HCT116 (cell line): ENCODE results near the gene SLC17A1. TPM values are rescaled to one million over a fixed set of nuclear protein-coding genes. Genes with fewer than 3 reads are reported as not detected.

Experiments
- ATAC-seq: fragments of 200-7000 bp; cut with Tn5 transposase; 2 replicates; pipeline ENCODE4 v1.9.1; 2020; ENCODE audit warnings: mild to moderate bottlenecking, moderate library complexity
- BruUV-seq: library from RNA; stranded (reverse); fragments of 400-500 nt; replicated peaks from 2 replicates; lab custom pipeline; 2021; lab: Mats Ljungman, UMichigan
- CTCF ChIA-PET: fragments of 300-600 bp; sonication (Branson Sonifier 250); formaldehyde crosslinking; loops from one replicate; lab custom pipeline; 2021; ENCODE audit warnings: antibody characterized with exemption; lab: Charles Lee
- POLR2A ChIA-PET: fragments of 300-600, 350-600 bp; sonication (Branson Sonifier 250); formaldehyde crosslinking; loops from one replicate; lab custom pipeline; 2021; ENCODE audit warnings: antibody characterized with exemption; lab: Charles Lee
- RAD21 ChIA-PET, 2 experiments: fragments of 300-600 bp; sonication (Branson Sonifier 250); formaldehyde crosslinking; loops; one replicate each; lab custom pipeline; 2023; ENCODE audit warnings: low total read pairs in 2 of 2; ENCODE audit not compliant: uncharacterized antibody in 2 of 2, unreplicated experiment in 2 of 2, low non-redundant PET in 1 of 2; lab: Charles Lee
- DNase-seq: peaks from one replicate; pipeline ENCODE4 v3.0.0-alpha.2; 2010; ENCODE audit warnings: low read depth, low spot score
- H2AFZ ChIP-seq: fragments of 200-600 bp; shearing (Covaris generic), sonication (generic); 2 replicates; pipeline ENCODE4 v1.6.1; 2017; ENCODE audit warnings: low read depth, mixed run types, mixed read lengths, antibody characterized with exemption, low read length; ENCODE audit not compliant: poor library complexity, severe bottlenecking
- H3K27ac ChIP-seq: 2 replicates; pipeline ENCODE4 v1.5.1; 2012; ENCODE audit warnings: low read depth, low read length
- H3K27me3 ChIP-seq: fragments of 200-600 bp; sonication (generic); 2 replicates; pipeline ENCODE4 v1.6.1; 2016; ENCODE audit warnings: mixed run types, low read length, mixed read lengths; ENCODE audit not compliant: insufficient read depth
- H3K36me3 ChIP-seq, 2 experiments: fragments of 200-500 bp in 1 of 2; fragments of 200-600 bp in 1 of 2; sonication (Bioruptor generic) in 1 of 2; sonication (generic) in 1 of 2; 2 replicates each; pipeline versions ENCODE4 v1.5.1 to v1.6.1; 2014 to 2016; ENCODE audit warnings: low read length in 2 of 2, inconsistent platforms in 1 of 2, mixed read lengths in 1 of 2, mixed run types in 1 of 2; ENCODE audit not compliant: insufficient read depth in 2 of 2, control insufficient read depth in 1 of 2
- H3K4me1 ChIP-seq, 2 experiments: fragments of 200-600 bp in 1 of 2; sonication (generic) in 1 of 2; 2 replicates each; pipeline versions ENCODE4 v1.5.1 to v1.6.1; 2012 to 2017; ENCODE audit warnings: low read length in 2 of 2, inconsistent platforms in 1 of 2, mild to moderate bottlenecking in 1 of 2, mixed read lengths in 1 of 2, mixed run types in 1 of 2, moderate library complexity in 1 of 2; ENCODE audit not compliant: insufficient read depth in 2 of 2, control insufficient read depth in 1 of 2
- H3K4me2 ChIP-seq: fragments of 200-600 bp; sonication (generic); 2 replicates; pipeline ENCODE4 v1.6.1; 2017; ENCODE audit warnings: mixed run types, low read length, mixed read lengths
- H3K4me3 ChIP-seq, 2 experiments: fragments of 200-600 bp in 1 of 2; sonication (generic) in 1 of 2; replicated peaks in 1 of 2; 2 replicates each; pipeline ENCODE4 v1.5.1; 2011 to 2016; ENCODE audit warnings: low read length in 2 of 2, control low read depth in 1 of 2, low read depth in 1 of 2, mild to moderate bottlenecking in 1 of 2, mixed read lengths in 1 of 2, mixed run types in 1 of 2
- H3K79me2 ChIP-seq: fragments of 200-600 bp; sonication (generic); 2 replicates; pipeline ENCODE4 v1.6.1; 2017; ENCODE audit warnings: mild to moderate bottlenecking, mixed run types, low read length, moderate library complexity, mixed read lengths; ENCODE audit not compliant: insufficient read depth
- H3K9ac ChIP-seq: fragments of 200-600 bp; sonication (generic); 2 replicates; pipeline ENCODE4 v1.6.1; 2016; ENCODE audit warnings: low read length, mixed read lengths
- H3K9me2 ChIP-seq: fragments of 200-600 bp; sonication (generic), shearing (Covaris generic); 2 replicates; pipeline ENCODE4 v1.6.1; 2017; ENCODE audit warnings: mixed run types, mild to moderate bottlenecking, moderate library complexity; ENCODE audit not compliant: insufficient read depth
- H3K9me3 ChIP-seq, 2 experiments: fragments of 200-500 bp in 1 of 2; fragments of 200-600 bp in 1 of 2; sonication (Bioruptor generic) in 1 of 2; sonication (generic) in 1 of 2; 2 replicates each; pipeline ENCODE4 v1.6.1; 2014 to 2017; ENCODE audit warnings: low read length in 2 of 2, mixed read lengths in 2 of 2, inconsistent platforms in 1 of 2, low read depth in 1 of 2, mild to moderate bottlenecking in 1 of 2, mixed run types in 1 of 2, moderate library complexity in 1 of 2; ENCODE audit not compliant: control insufficient read depth in 1 of 2, insufficient read depth in 1 of 2
- H4K20me1 ChIP-seq: fragments of 200-600 bp; sonication (generic), shearing (Covaris generic); 2 replicates; pipeline ENCODE4 v1.6.1; 2017; ENCODE audit warnings: mixed run types, mild to moderate bottlenecking, moderate library complexity; ENCODE audit not compliant: insufficient read depth
- ATF3 ChIP-seq: IDR thresholded peaks from 2 replicates; pipeline ENCODE4 v1.6.1; 2012
- CBX3 ChIP-seq: IDR thresholded peaks from 2 replicates; pipeline ENCODE4 v1.6.1; 2012; ENCODE audit warnings: low read depth
- CEBPB ChIP-seq: IDR thresholded peaks from 2 replicates; pipeline ENCODE4 v1.6.1; 2012; ENCODE audit warnings: low read depth
- CTCF ChIP-seq, 3 experiments: fragments of 200-600 bp in 1 of 3; sonication (generic) in 1 of 3; IDR thresholded peaks in 2 of 3; conservative IDR thresholded peaks in 1 of 3; 2 replicates each; pipeline ENCODE4 v1.5.1; 2012 to 2017; ENCODE audit warnings: low read depth in 2 of 3, low read length in 2 of 3, antibody characterized with exemption in 1 of 3, borderline replicate concordance in 1 of 3, control low read depth in 1 of 3, mild to moderate bottlenecking in 1 of 3, mixed read lengths in 1 of 3, mixed run types in 1 of 3, moderate library complexity in 1 of 3; ENCODE audit not compliant: insufficient read depth in 1 of 3
- EGR1 ChIP-seq: IDR thresholded peaks from 2 replicates; pipeline ENCODE4 v1.6.1; 2012; ENCODE audit warnings: low read depth
- ELF1 ChIP-seq: IDR thresholded peaks from 2 replicates; pipeline ENCODE4 v1.6.1; 2012; ENCODE audit warnings: low read depth, borderline replicate concordance
- FOSL1 ChIP-seq: IDR thresholded peaks from 2 replicates; pipeline ENCODE4 v1.6.1; 2012; ENCODE audit warnings: low read depth
- MAX ChIP-seq: IDR thresholded peaks from 2 replicates; pipeline ENCODE4 v1.6.1; 2012
- POLR2AphosphoS5 ChIP-seq: IDR thresholded peaks from 2 replicates; pipeline ENCODE4 v1.6.1; 2011; ENCODE audit warnings: mild to moderate bottlenecking, low read depth, low read length, moderate library complexity
- RAD21 ChIP-seq: IDR thresholded peaks from 2 replicates; pipeline ENCODE4 v1.6.1; 2012; ENCODE audit warnings: low read depth, mild to moderate bottlenecking
- REST ChIP-seq: IDR thresholded peaks from 2 replicates; pipeline ENCODE4 v1.6.1; 2012; ENCODE audit warnings: low read depth
- SP1 ChIP-seq: IDR thresholded peaks from 2 replicates; pipeline ENCODE4 v1.6.1; 2012; ENCODE audit warnings: low read depth
- SRF ChIP-seq: IDR thresholded peaks from 2 replicates; pipeline ENCODE4 v1.6.1; 2012; ENCODE audit warnings: low read depth
- TCF7L2 ChIP-seq: IDR thresholded peaks from 2 replicates; pipeline ENCODE4 v1.7.0; 2011; ENCODE audit warnings: borderline replicate concordance, inconsistent platforms; ENCODE audit not compliant: insufficient read depth, insufficient read length; ENCODE audit errors: extremely low read depth
- YY1 ChIP-seq: IDR thresholded peaks from 2 replicates; pipeline ENCODE4 v1.6.1; 2011; ENCODE audit warnings: low read length, low read depth, moderate library complexity, mild to moderate bottlenecking; ENCODE audit not compliant: insufficient replicate concordance; ENCODE audit errors: extremely low read depth
- ZFX ChIP-seq: fragments of 450-650 bp; IDR thresholded peaks from 2 replicates; pipeline ENCODE4 v1.6.1; 2017
- ZNF274 ChIP-seq: fragments of 200-500 bp; sonication (Bioruptor generic); IDR thresholded peaks from 2 replicates; pipeline ENCODE4 v1.6.1; 2014; ENCODE audit warnings: mild to moderate bottlenecking, low read depth, low read length, inconsistent platforms
- intact Hi-C: fragments of 100-400 bp; cut with micrococcal nuclease; formaldehyde crosslinking; loops from 2 replicates; pipeline ENCODE4 v1.10.0; 2022
- total RNA-seq: library from RNA; stranded (reverse); gene quantifications from one replicate; pipeline ENCODE4 v1.2.1, GENCODE V29; 2021; ENCODE audit not compliant: unreplicated experiment

Gene SLC17A1
- total RNA-seq, 1 experiment from 2014 or later: not detected

GRCh38 chr6:25852756-25853155 lies 20.9 kb upstream of the SLC17A1 start:
- RAD21 ChIA-PET: no interaction called here
- no peaks in the 10 kb centered on the region for H3K4me1 ChIP-seq
- ATAC-seq (no peak), DNase-seq (no peak)
- H4K20me1 ChIP-seq: no peaks in the 10 kb centered on the region
- no peaks in the 10 kb centered on the region for H3K36me3 ChIP-seq
- no peak overlapping the region for H3K9ac ChIP-seq
- no peak overlapping the region for H3K27ac ChIP-seq
- TF ChIP-seq FOSL1: no peak
- no peak for TF ChIP-seq SP1
- no peak for TF ChIP-seq CTCF (IDR thresholded peaks at IDR 0.05 in 2 of 3, conservative IDR thresholded peaks at IDR 0.05 in 1 of 3; ENCODE audit: borderline replicate concordance in 1 of 3, insufficient read depth in 1 of 3, low read depth in 2 of 3, low read length in 2 of 3)
- TF ChIP-seq EGR1: no peak
- TF ChIP-seq REST: no peak
- no peak for TF ChIP-seq YY1
- no peak for TF ChIP-seq TCF7L2
- TF ChIP-seq CEBPB: no peak
- no peak for TF ChIP-seq ZNF274
- TF ChIP-seq RAD21: no peak
- TF ChIP-seq CBX3: no peak
- TF ChIP-seq SRF: no peak
- TF ChIP-seq ZFX: no peak
- TF ChIP-seq MAX: no peak
- TF ChIP-seq ELF1: no peak
- no peak for TF ChIP-seq ATF3
- no peak for TF ChIP-seq POLR2AphosphoS5
- CTCF ChIA-PET: no interaction called here
- no TSS peak for BruUV-seq
- H2AFZ ChIP-seq: no peak overlapping the region
- POLR2A ChIA-PET: no interaction called here
- H3K4me3 ChIP-seq: no peak overlapping the region
- no peaks in the 10 kb centered on the region for H3K9me3 ChIP-seq
- no peak overlapping the region for H3K4me2 ChIP-seq
- no peaks in the 10 kb centered on the region for H3K27me3 ChIP-seq
- H3K79me2 ChIP-seq: no peaks in the 10 kb centered on the region
- no peaks in the 10 kb centered on the region for H3K9me2 ChIP-seq
- intact Hi-C loops: no loop called here
